Endothelial cell of umbilical vein (primary cell): ENCODE results near the gene SMG9. TPM values are rescaled to one million over a fixed set of nuclear protein-coding genes. Genes with fewer than 3 reads are reported as not detected.

Experiments used
- BruUV-seq: library from RNA; stranded (reverse); fragments of 400-500 nt; replicated peaks from 2 replicates; lab custom pipeline; 2021; lab: Mats Ljungman, UMichigan
- CTCF ChIA-PET: fragments of 300-600, 350-600 bp; sonication (Branson Sonifier 250); formaldehyde crosslinking; loops from one replicate; lab custom pipeline; 2021; ENCODE audit warnings: antibody characterized with exemption, inconsistent platforms; lab: Charles Lee
- POLR2A ChIA-PET: fragments of 300-600, 350-600 bp; sonication (Branson Sonifier 250); formaldehyde crosslinking; loops from one replicate; lab custom pipeline; 2021; ENCODE audit warnings: antibody characterized with exemption, inconsistent platforms; lab: Charles Lee
- DNase-seq: peaks from one replicate; pipeline ENCODE4 v3.0.0-alpha.2; 2011; ENCODE audit warnings: low read depth, low spot score
- FAIRE-seq: peaks from 2 replicates; lab custom pipeline; 2011; peaks lifted over from hg19 to GRCh38; lab: Jason Lieb, UNC
- H2AFZ ChIP-seq: 2 replicates; pipeline ENCODE4 v1.6.0; 2012; ENCODE audit warnings: low read depth, low read length, control low read depth, inconsistent platforms
- H3K27ac ChIP-seq: 2 replicates; pipeline ENCODE4 v1.5.1; 2011; ENCODE audit warnings: low read depth, mild to moderate bottlenecking, control low read depth, low read length, moderate library complexity; ENCODE audit not compliant: insufficient read depth
- H3K27me3 ChIP-seq, 2 experiments: 2 replicates each; pipeline versions ENCODE4 v1.6.0 to v1.6.1; 2011; ENCODE audit warnings: low read length in 2 of 2, mixed read lengths in 1 of 2; ENCODE audit not compliant: control insufficient read depth in 2 of 2, insufficient read depth in 2 of 2
- H3K36me3 ChIP-seq, 2 experiments: 2 replicates in 1 of 2; 3 replicates in 1 of 2; pipeline ENCODE4 v1.5.1; 2011; ENCODE audit warnings: low read length in 2 of 2, mild to moderate bottlenecking in 1 of 2, moderate library complexity in 1 of 2; ENCODE audit not compliant: control insufficient read depth in 2 of 2, insufficient read depth in 2 of 2; ENCODE audit errors: extremely low read depth in 1 of 2
- H3K4me1 ChIP-seq: 3 replicates; pipeline ENCODE4 v1.5.1; 2011; ENCODE audit warnings: mild to moderate bottlenecking, low read length; ENCODE audit not compliant: control insufficient read depth, insufficient read depth; ENCODE audit errors: extremely low read depth
- H3K4me2 ChIP-seq: 2 replicates; pipeline ENCODE4 v1.6.1; 2011; ENCODE audit warnings: low read length, control low read depth, mixed read lengths; ENCODE audit not compliant: insufficient read depth
- H3K4me3 ChIP-seq, 3 experiments: fragments of 200-600 bp in 1 of 3; sonication (generic), shearing (Covaris generic) in 1 of 3; replicated peaks in 1 of 3; 2 replicates each; pipeline ENCODE4 v1.5.1; 2011 to 2016; ENCODE audit warnings: control low read depth in 3 of 3, low read length in 3 of 3, mild to moderate bottlenecking in 2 of 3, inconsistent platforms in 1 of 3, low read depth in 1 of 3, moderate library complexity in 1 of 3; ENCODE audit not compliant: insufficient read depth in 1 of 3
- H3K79me2 ChIP-seq: 2 replicates; pipeline ENCODE4 v1.6.0; 2012; ENCODE audit warnings: low read length, inconsistent platforms; ENCODE audit not compliant: control insufficient read depth, insufficient read depth
- H3K9ac ChIP-seq: replicated peaks from 2 replicates; pipeline ENCODE3; 2011; ENCODE audit warnings: low read length, control low read depth; ENCODE audit not compliant: insufficient read depth; ENCODE audit errors: extremely low read depth
- H3K9me1 ChIP-seq: replicated peaks from 3 replicates; pipeline ENCODE4 v1.6.0; 2011; ENCODE audit warnings: mild to moderate bottlenecking, low read length; ENCODE audit not compliant: control insufficient read depth, insufficient read depth; ENCODE audit errors: extremely low read depth
- H3K9me3 ChIP-seq: replicated peaks from 2 replicates; pipeline ENCODE4 v1.5.1; 2012; ENCODE audit warnings: low read length, inconsistent platforms; ENCODE audit not compliant: control insufficient read depth, insufficient read depth
- H4K20me1 ChIP-seq: replicated peaks from 2 replicates; pipeline ENCODE3; 2011; ENCODE audit warnings: mild to moderate bottlenecking, low read length; ENCODE audit not compliant: control insufficient read depth, insufficient read depth; ENCODE audit errors: extremely low read depth
- CTCF ChIP-seq, 2 donors: IDR thresholded peaks; 1 replicate in 1 of 2; 2 replicates in 1 of 2; pipeline ENCODE4 v1.5.1; 2011; ENCODE audit warnings: low read length in 2 of 2, mild to moderate bottlenecking in 2 of 2, moderate library complexity in 2 of 2, control low read depth in 1 of 2, inconsistent platforms in 1 of 2, low read depth in 1 of 2; ENCODE audit not compliant: insufficient read depth in 1 of 2; ENCODE audit errors: extremely low read depth in 1 of 2
- EZH2 ChIP-seq: IDR thresholded peaks from 2 replicates; pipeline ENCODE4 v1.6.1; 2012; ENCODE audit warnings: borderline replicate concordance, low read depth, mild to moderate bottlenecking, moderate library complexity, low read length, inconsistent platforms; ENCODE audit not compliant: severe bottlenecking
- FOS ChIP-seq: IDR thresholded peaks from 2 replicates; pipeline ENCODE4 v1.6.1; 2011; ENCODE audit warnings: mild to moderate bottlenecking, low read length, moderate library complexity, borderline replicate concordance; ENCODE audit not compliant: insufficient read depth
- GATA2 ChIP-seq: IDR thresholded peaks from 2 replicates; pipeline ENCODE4 v1.7.0; 2011; ENCODE audit warnings: low read depth, mild to moderate bottlenecking, moderate library complexity, mixed read lengths, low read length; ENCODE audit not compliant: insufficient read length, insufficient read depth
- JUN ChIP-seq: IDR thresholded peaks from 2 replicates; pipeline ENCODE4 v1.6.1; 2011; ENCODE audit warnings: borderline replicate concordance, low read depth; ENCODE audit not compliant: insufficient read length, insufficient read depth
- MAX ChIP-seq: IDR thresholded peaks from 2 replicates; pipeline ENCODE4 v1.6.1; 2011; ENCODE audit not compliant: insufficient read depth, insufficient read length
- MYC ChIP-seq: IDR thresholded peaks from one replicate; pipeline ENCODE4 v1.6.1; 2011; ENCODE audit warnings: mild to moderate bottlenecking, low read depth, low read length
- POLR2A ChIP-seq: IDR thresholded peaks from 2 replicates; pipeline ENCODE4 v1.6.1; 2012; ENCODE audit warnings: low read depth, mild to moderate bottlenecking, control low read depth, low read length
- POLR2AphosphoS5 ChIP-seq: IDR thresholded peaks from 2 replicates; pipeline ENCODE4 v1.6.1; 2012; ENCODE audit warnings: low read depth, mild to moderate bottlenecking, control low read depth, low read length, moderate library complexity; ENCODE audit not compliant: insufficient read depth
- dilution Hi-C: fragments of 300-500 bp; cut with MboI; formaldehyde crosslinking; loops from one replicate; pipeline ENCODE4 v1.15.0; 2019; ENCODE audit warnings: low sequenced_read_pairs; ENCODE audit not compliant: extremely low pct_ligation_motif_present
- intact Hi-C: fragments of 100-400 bp; cut with micrococcal nuclease; formaldehyde crosslinking; loops from one replicate; pipeline ENCODE4 v1.10.0; 2022
- polyA plus RNA-seq, 4 experiments: library from polyadenylated mRNA; depleted of rRNA in 3 of 4; stranded (reverse) in 3 of 4; unstranded in 1 of 4; fragments of >200 nt; gene quantifications; 2 replicates each; pipeline versions ENCODE4 v1.2.1 to v1.2.3, GENCODE V29; 2011 to 2012; ENCODE audit warnings: missing spikeins in 1 of 4
- total RNA-seq: library from RNA; stranded (reverse); gene quantifications from 2 replicates; pipeline ENCODE4 v1.2.3, GENCODE V29; 2021

The SMG9 gene
- total and polyA plus RNA-seq, 2 donors (not counting 3 experiments of a cell fraction or from before 2014, with no cell fraction given), result 25.5 to 45.0 TPM

DNA sequence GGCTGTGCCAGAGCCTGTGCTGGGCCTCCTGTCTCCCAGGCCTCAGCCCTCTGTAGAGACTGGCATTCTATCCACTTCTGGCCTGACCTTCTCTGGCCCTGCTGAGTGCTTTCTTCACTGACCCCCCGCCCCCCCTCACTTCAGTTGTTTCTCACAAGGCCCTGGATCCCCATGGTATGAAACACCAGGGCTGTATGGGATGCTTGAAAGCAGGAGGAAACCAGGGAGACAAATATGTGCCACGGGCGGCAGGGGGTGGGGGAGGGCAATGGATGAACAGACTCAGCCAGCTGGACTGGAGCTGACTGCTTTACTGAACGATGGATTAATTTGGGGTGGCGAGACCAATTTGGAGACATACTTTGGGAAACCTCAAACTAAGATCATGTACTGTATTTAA lies 24.8 kb downstream of the SMG9 start:
- Histone ChIP-seq H3K4me2 (no peak overlapping the region), H2AFZ (no peak overlapping the region), H3K9me3 (no peaks in the 10 kb centered on the region), H3K4me1 (peaks cover 5% of the 10 kb centered on the region), H3K9me1 (no peaks in the 10 kb centered on the region), H3K36me3 (peaks cover 13 to 29% of the 10 kb centered on the region in 2 experiments), H4K20me1 (no peaks in the 10 kb centered on the region), H3K4me3 (no peak overlapping the region), H3K79me2 (no peaks in the 10 kb centered on the region), H3K27ac (no peak overlapping the region), H3K9ac (no peak overlapping the region), H3K27me3 (no peaks in the 10 kb centered on the region)
- intact Hi-C loops, result no loop called here
- ChIA-PET POLR2A (no interaction called here), CTCF (interaction anchor here (0.9 to 1.6 kb wide), 3 partner anchors 15 to 61 kb away, joined by 3 to 5 read pairs (median 3); no protein-coding TSS in a partner anchor)
- FAIRE-seq (no peak), DNase-seq (no peak)
- dilution Hi-C loops, result no loop called here
- TF ChIP-seq JUN (no peak), FOS (no peak), POLR2A (no peak), CTCF (IDR thresholded peaks at IDR 0.05; ENCODE audit: extremely low read depth in 1 of 2, insufficient read depth in 1 of 2, low read depth in 1 of 2, low read length in 2 of 2) (no peak), MAX (no peak), GATA2 (no peak), MYC (no peak), EZH2 (no peak), POLR2AphosphoS5 (no peak)
- BruUV-seq, result no TSS peak
